SK-N-SH (cell line): ENCODE results near the gene APOF. TPM values are rescaled to one million over a fixed set of nuclear protein-coding genes. Genes with fewer than 3 reads are reported as not detected.

Experiments
- CTCF ChIA-PET: fragments of 300-600, 350-600 bp; formaldehyde crosslinking; extraction: SDS; loops from one replicate; lab custom pipeline; 2021; lab: Yijun Ruan, JAX
- POLR2A ChIA-PET: fragments of 350-600 bp; sonication (Branson Sonifier 250); formaldehyde crosslinking; extraction: SDS; loops from one replicate; lab custom pipeline; 2020; ENCODE audit warnings: antibody characterized with exemption, inconsistent platforms; lab: Yijun Ruan, JAX
- DNase-seq: peaks from one replicate; pipeline ENCODE4 v3.0.0; 2012
- H2AFZ ChIP-seq: fragments of 200-600 bp; sonication (generic); 2 replicates; pipeline ENCODE4 v1.8.1; 2016; ENCODE audit warnings: antibody characterized with exemption, mild to moderate bottlenecking, low read depth
- H3F3A ChIP-seq: fragments of 200-600 bp; sonication (generic); replicated peaks from 2 replicates; pipeline ENCODE3; 2016; ENCODE audit warnings: antibody characterized with exemption, mild to moderate bottlenecking; ENCODE audit not compliant: insufficient read depth
- H3K27ac ChIP-seq, 2 experiments: fragments of 200-500 bp in 1 of 2; fragments of 200-600 bp in 1 of 2; sonication (Bioruptor generic) in 1 of 2; sonication (generic), shearing (Covaris generic) in 1 of 2; 2 replicates each; pipeline versions ENCODE4 v1.5.1 to v1.6.1; 2014 to 2016; ENCODE audit warnings: low read depth in 2 of 2, inconsistent platforms in 1 of 2, low read length in 1 of 2, mild to moderate bottlenecking in 1 of 2, mixed read lengths in 1 of 2
- H3K27me3 ChIP-seq: fragments of 200-600 bp; sonication (generic), shearing (Covaris generic); 2 replicates; pipeline ENCODE4 v1.6.1; 2016; ENCODE audit warnings: mixed run types; ENCODE audit not compliant: insufficient read depth
- H3K36me3 ChIP-seq, 2 experiments: fragments of 200-500 bp in 1 of 2; fragments of 200-600 bp in 1 of 2; sonication (Bioruptor generic) in 1 of 2; sonication (generic) in 1 of 2; replicated peaks in 1 of 2; 2 replicates each; pipeline versions ENCODE3 to v1.5.1; 2014 to 2016; ENCODE audit warnings: low read length in 1 of 2, mild to moderate bottlenecking in 1 of 2; ENCODE audit not compliant: insufficient read depth in 2 of 2, control insufficient read depth in 1 of 2
- H3K4me1 ChIP-seq, 2 experiments: fragments of 200-500 bp in 1 of 2; fragments of 200-600 bp in 1 of 2; sonication (Bioruptor generic) in 1 of 2; sonication (generic), shearing (Covaris generic) in 1 of 2; 2 replicates each; pipeline versions ENCODE4 v1.5.1 to v1.6.1; 2014 to 2016; ENCODE audit warnings: low read depth in 1 of 2, low read length in 1 of 2, mixed run types in 1 of 2; ENCODE audit not compliant: insufficient read depth in 2 of 2, control insufficient read depth in 1 of 2
- H3K4me2 ChIP-seq: fragments of 200-600 bp; sonication (generic), shearing (Covaris generic); 2 replicates; pipeline ENCODE4 v1.6.1; 2017; ENCODE audit warnings: mixed run types
- H3K4me3 ChIP-seq, 2 experiments: fragments of 200-500 bp in 1 of 2; fragments of 200-600 bp in 1 of 2; sonication (Bioruptor generic) in 1 of 2; sonication (generic), shearing (Covaris generic) in 1 of 2; 2 replicates each; pipeline versions ENCODE4 v1.5.1 to v1.8.1; 2014 to 2016; ENCODE audit warnings: low read depth in 2 of 2, inconsistent platforms in 1 of 2, low read length in 1 of 2, mild to moderate bottlenecking in 1 of 2, mixed read lengths in 1 of 2, moderate library complexity in 1 of 2
- H3K79me2 ChIP-seq: fragments of 200-600 bp; sonication (generic); 2 replicates; pipeline ENCODE4 v1.8.1; 2017; ENCODE audit warnings: mild to moderate bottlenecking; ENCODE audit not compliant: insufficient read depth
- H3K9ac ChIP-seq: fragments of 200-600 bp; sonication (generic); 2 replicates; pipeline ENCODE4 v1.6.1; 2017; ENCODE audit warnings: mixed run types
- H3K9me2 ChIP-seq: fragments of 200-600 bp; sonication (generic); 2 replicates; pipeline ENCODE4 v1.6.1; 2017; ENCODE audit warnings: mixed run types
- H3K9me3 ChIP-seq: fragments of 200-600 bp; sonication (generic); 2 replicates; pipeline ENCODE4 v1.6.1; 2017; ENCODE audit warnings: mixed run types, mild to moderate bottlenecking, moderate library complexity
- H4K20me1 ChIP-seq: fragments of 200-600 bp; sonication (generic); 2 replicates; pipeline ENCODE4 v1.6.1; 2017; ENCODE audit warnings: mild to moderate bottlenecking, mixed run types; ENCODE audit not compliant: insufficient read depth
- EP300 ChIP-seq, 2 experiments: IDR thresholded peaks; 2 replicates each; pipeline versions ENCODE4 v1.4.0 to v1.6.1; 2012; ENCODE audit warnings: borderline replicate concordance in 1 of 2, low read depth in 1 of 2, low read length in 1 of 2
- FOSL2 ChIP-seq: IDR thresholded peaks from 2 replicates; pipeline ENCODE4 v1.4.0; 2012; ENCODE audit warnings: low read depth, mild to moderate bottlenecking, moderate library complexity, borderline replicate concordance
- FOXM1 ChIP-seq: IDR thresholded peaks from 2 replicates; pipeline ENCODE4 v1.4.0; 2012; ENCODE audit warnings: low read depth, mild to moderate bottlenecking
- GABPA ChIP-seq: IDR thresholded peaks from 2 replicates; pipeline ENCODE4 v1.4.0; 2012; ENCODE audit warnings: low read depth, mild to moderate bottlenecking
- JUND ChIP-seq: IDR thresholded peaks from 2 replicates; pipeline ENCODE4 v1.4.0; 2012
- MEF2A ChIP-seq: IDR thresholded peaks from 2 replicates; pipeline ENCODE4 v1.4.0; 2012; ENCODE audit warnings: low read depth, borderline replicate concordance
- NFIC ChIP-seq: IDR thresholded peaks from 2 replicates; pipeline ENCODE4 v1.4.0; 2012; ENCODE audit warnings: borderline replicate concordance
- POLR2AphosphoS5 ChIP-seq: IDR thresholded peaks from 2 replicates; pipeline ENCODE4 v1.6.1; 2012; ENCODE audit warnings: low read depth, low read length
- RCOR1 ChIP-seq: fragments of 150-350 bp; IDR thresholded peaks from 2 replicates; pipeline ENCODE4 v1.6.1; 2017; ENCODE audit warnings: antibody characterized with exemption, low read length
- RXRA ChIP-seq: IDR thresholded peaks from 2 replicates; pipeline ENCODE4 v1.4.0; 2012; ENCODE audit warnings: low read depth, mild to moderate bottlenecking, borderline replicate concordance
- TAF1 ChIP-seq: IDR thresholded peaks from 2 replicates; pipeline ENCODE4 v1.6.1; 2012; ENCODE audit warnings: low read depth, mild to moderate bottlenecking, low read length, moderate library complexity, borderline replicate concordance
- TCF12 ChIP-seq: IDR thresholded peaks from 2 replicates; pipeline ENCODE4 v1.4.0; 2012
- TEAD4 ChIP-seq: IDR thresholded peaks from 2 replicates; pipeline ENCODE4 v1.4.0; 2012; ENCODE audit warnings: mild to moderate bottlenecking, borderline replicate concordance; ENCODE audit not compliant: insufficient read depth
- YY1 ChIP-seq: IDR thresholded peaks from 2 replicates; pipeline ENCODE4 v1.4.0; 2012; ENCODE audit warnings: low read depth, mild to moderate bottlenecking
- WGBS: methylation state at CpG from one replicate; pipeline ENCODE4 v1.1.6; 2017; ENCODE audit warnings: low lambda C conversion rate; 5-methylcytosine and 5-hydroxymethylcytosine counted together
- polyA plus RNA-seq, 3 experiments: library from polyadenylated mRNA; depleted of rRNA; stranded (reverse); fragments of >200 nt; gene quantifications; 2 replicates each; pipeline ENCODE4 v1.2.3, GENCODE V29; 2012
- TF ChIP-seq, protein P1 (sequence below): IDR thresholded peaks from 2 replicates; pipeline ENCODE4; 2012
- TF ChIP-seq, protein P2 (sequence below): fragments of 150-350 bp; IDR thresholded peaks from 2 replicates; pipeline ENCODE4 v1.6.1; 2017; ENCODE audit warnings: antibody characterized with exemption, low read length, low read depth, borderline replicate concordance
- TF ChIP-seq, protein P3 (sequence below): fragments of 150-350 bp; IDR thresholded peaks from 2 replicates; pipeline ENCODE4 v1.6.1; 2016; ENCODE audit warnings: mild to moderate bottlenecking, low read depth, low read length
- TF ChIP-seq, protein P4 (sequence below): IDR thresholded peaks from 2 replicates; pipeline ENCODE4 v1.4.0; 2012; ENCODE audit warnings: low read depth, borderline replicate concordance

The APOF gene
- polyA plus RNA-seq, 1 of the 3 experiments (the other 2 are of a cell fraction) = not detected

DNA sequence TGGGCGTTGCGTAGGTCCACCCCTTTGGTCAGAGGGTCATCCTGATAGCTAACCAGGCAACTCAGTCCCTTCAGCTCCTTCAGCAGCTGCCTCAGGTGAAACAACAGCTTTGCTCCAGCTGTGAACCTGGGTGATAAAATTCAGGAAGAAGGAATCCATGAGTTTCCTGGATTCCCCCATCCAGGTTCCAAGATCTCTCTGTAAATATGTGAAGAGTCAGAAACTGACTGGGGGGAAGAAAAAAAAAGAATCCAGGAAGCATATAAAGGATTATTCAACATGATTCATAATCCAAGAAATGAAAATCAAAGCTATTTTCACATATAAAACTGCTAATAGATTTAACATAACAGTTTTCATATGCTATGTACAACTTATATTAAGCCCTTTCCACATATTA lies 11.3 kb downstream of the APOF start:
- H3K9me3 ChIP-seq = no peaks in the 10 kb centered on the region
- no peaks in the 10 kb centered on the region for H3K9me2 ChIP-seq
- 100% methylated on average over 2 of the region's 2 CpGs for WGBS
- no peaks in the 10 kb centered on the region for H3F3A ChIP-seq
- H3K36me3 ChIP-seq = peaks cover 69 to 74% of the 10 kb centered on the region in 2 experiments
- no peaks in the 10 kb centered on the region for H3K4me1 ChIP-seq
- no peak for DNase-seq
- H3K4me3 ChIP-seq = no peak overlapping the region
- no peak overlapping the region for H2AFZ ChIP-seq
- no peak overlapping the region for H3K4me2 ChIP-seq
- ChIA-PET POLR2A (interaction anchor here (1.0 kb wide), 1 partner anchor 35 kb away, joined by 3 read pairs; no protein-coding TSS in a partner anchor), CTCF (interaction anchor here (0.6 to 1.8 kb wide), 4 partner anchors 8 to 232 kb away, joined by 3 to 7 read pairs (median 4); partner anchors contain the start of genes PAN2 and STAT2)
- H3K9ac ChIP-seq = no peak overlapping the region
- no peak overlapping the region for H3K27ac ChIP-seq
- H4K20me1 ChIP-seq = no peaks in the 10 kb centered on the region
- TF ChIP-seq TCF12 (no peak), MEF2A (no peak), POLR2AphosphoS5 (no peak), FOXM1 (no peak), JUND (no peak), YY1 (no peak), TEAD4 (no peak), RXRA (no peak), RCOR1 (no peak), NFIC (no peak), EP300 (IDR thresholded peaks at IDR 0.05; ENCODE audit: borderline replicate concordance in 1 of 2, low read depth in 1 of 2, low read length in 1 of 2) (no peak), FOSL2 (no peak), GABPA (no peak), TAF1 (no peak)
- TF ChIP-seq, protein P1, sequence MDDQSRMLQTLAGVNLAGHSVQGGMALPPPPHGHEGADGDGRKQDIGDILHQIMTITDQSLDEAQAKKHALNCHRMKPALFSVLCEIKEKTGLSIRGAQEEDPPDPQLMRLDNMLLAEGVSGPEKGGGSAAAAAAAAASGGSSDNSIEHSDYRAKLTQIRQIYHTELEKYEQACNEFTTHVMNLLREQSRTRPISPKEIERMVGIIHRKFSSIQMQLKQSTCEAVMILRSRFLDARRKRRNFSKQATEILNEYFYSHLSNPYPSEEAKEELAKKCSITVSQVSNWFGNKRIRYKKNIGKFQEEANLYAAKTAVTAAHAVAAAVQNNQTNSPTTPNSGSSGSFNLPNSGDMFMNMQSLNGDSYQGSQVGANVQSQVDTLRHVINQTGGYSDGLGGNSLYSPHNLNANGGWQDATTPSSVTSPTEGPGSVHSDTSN = no peak
- TF ChIP-seq, protein P2, sequence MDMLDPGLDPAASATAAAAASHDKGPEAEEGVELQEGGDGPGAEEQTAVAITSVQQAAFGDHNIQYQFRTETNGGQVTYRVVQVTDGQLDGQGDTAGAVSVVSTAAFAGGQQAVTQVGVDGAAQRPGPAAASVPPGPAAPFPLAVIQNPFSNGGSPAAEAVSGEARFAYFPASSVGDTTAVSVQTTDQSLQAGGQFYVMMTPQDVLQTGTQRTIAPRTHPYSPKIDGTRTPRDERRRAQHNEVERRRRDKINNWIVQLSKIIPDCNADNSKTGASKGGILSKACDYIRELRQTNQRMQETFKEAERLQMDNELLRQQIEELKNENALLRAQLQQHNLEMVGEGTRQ = no peak
- TF ChIP-seq, protein P3, sequence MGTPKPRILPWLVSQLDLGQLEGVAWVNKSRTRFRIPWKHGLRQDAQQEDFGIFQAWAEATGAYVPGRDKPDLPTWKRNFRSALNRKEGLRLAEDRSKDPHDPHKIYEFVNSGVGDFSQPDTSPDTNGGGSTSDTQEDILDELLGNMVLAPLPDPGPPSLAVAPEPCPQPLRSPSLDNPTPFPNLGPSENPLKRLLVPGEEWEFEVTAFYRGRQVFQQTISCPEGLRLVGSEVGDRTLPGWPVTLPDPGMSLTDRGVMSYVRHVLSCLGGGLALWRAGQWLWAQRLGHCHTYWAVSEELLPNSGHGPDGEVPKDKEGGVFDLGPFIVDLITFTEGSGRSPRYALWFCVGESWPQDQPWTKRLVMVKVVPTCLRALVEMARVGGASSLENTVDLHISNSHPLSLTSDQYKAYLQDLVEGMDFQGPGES = no peak
- TF ChIP-seq, protein P4, sequence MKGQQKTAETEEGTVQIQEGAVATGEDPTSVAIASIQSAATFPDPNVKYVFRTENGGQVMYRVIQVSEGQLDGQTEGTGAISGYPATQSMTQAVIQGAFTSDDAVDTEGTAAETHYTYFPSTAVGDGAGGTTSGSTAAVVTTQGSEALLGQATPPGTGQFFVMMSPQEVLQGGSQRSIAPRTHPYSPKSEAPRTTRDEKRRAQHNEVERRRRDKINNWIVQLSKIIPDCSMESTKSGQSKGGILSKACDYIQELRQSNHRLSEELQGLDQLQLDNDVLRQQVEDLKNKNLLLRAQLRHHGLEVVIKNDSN = no peak
- H3K79me2 ChIP-seq = no peaks in the 10 kb centered on the region
- H3K27me3 ChIP-seq = no peaks in the 10 kb centered on the region
